Gastrocnemius medialis (tissue), 4 donors: ENCODE data around the gene ROR2. TPM values are rescaled to one million over a fixed set of nuclear protein-coding genes. Genes with fewer than 3 reads are reported as not detected.

Experiments used
- ATAC-seq, 2 donors: fragments of 150-250 bp; one replicate each; pipeline ENCODE4 v1.9.1; 2016
- DNase-seq, 2 donors: peaks; one replicate each; pipeline ENCODE4 v3.0.0-alpha.2; 2019
- H3K27ac ChIP-seq, 4 donors: fragments of 200-600 bp; sonication (generic); 1 replicate in 1 of 4; 2 replicates in 3 of 4; pipeline ENCODE4 v1.5.1; 2016 to 2018; ENCODE audit warnings: mild to moderate bottlenecking in 2 of 4, moderate library complexity in 1 of 4
- H3K27me3 ChIP-seq, 3 donors: fragments of 200-600 bp; sonication (generic) in 2 of 3; 1 replicate in 1 of 3; 2 replicates in 2 of 3; pipeline versions ENCODE4 v1.5.1 to v1.6.0; 2016 to 2019; ENCODE audit warnings: mild to moderate bottlenecking in 1 of 3, moderate library complexity in 1 of 3
- H3K36me3 ChIP-seq, 2 donors: fragments of 200-600 bp; sonication (generic) in 1 of 2; one replicate each; pipeline ENCODE4 v1.5.1; 2017 to 2018
- H3K4me1 ChIP-seq, 2 donors: fragments of 200-600 bp; sonication (generic) in 1 of 2; one replicate each; pipeline ENCODE4 v1.5.1; 2016 to 2017; ENCODE audit warnings: mild to moderate bottlenecking in 2 of 2
- H3K4me3 ChIP-seq, 4 donors: fragments of 200-600 bp; sonication (generic) in 3 of 4; 1 replicate in 1 of 4; 2 replicates in 3 of 4; pipeline ENCODE4 v1.5.1; 2016 to 2019; ENCODE audit warnings: mild to moderate bottlenecking in 2 of 4
- H3K9me3 ChIP-seq, 3 donors: fragments of 200-600 bp; sonication (generic) in 2 of 3; 1 replicate in 1 of 3; 2 replicates in 2 of 3; pipeline ENCODE4 v1.5.1; 2016 to 2019
- POLR2A ChIP-seq, 2 donors: fragments of 450-650 bp; IDR thresholded peaks; one replicate each; pipeline ENCODE4 v1.6.1; 2017; ENCODE audit warnings: antibody characterized with exemption in 2 of 2, mild to moderate bottlenecking in 2 of 2, moderate library complexity in 2 of 2
- in situ Hi-C, 4 donors: fragments of 200-750 bp; cut with MboI; loops; one replicate each; pipeline versions ENCODE4 v1.15.0 to v1.8.0; 2017; ENCODE audit warnings: low sequenced_read_pairs in 4 of 4
- intact Hi-C: fragments of 100-400 bp; cut with DNase I; formaldehyde crosslinking; loops from one replicate; pipeline ENCODE4 v1.15.1; 2023; ENCODE audit warnings: low total_unique reads
- total RNA-seq, 4 donors: library from RNA; depleted of rRNA; stranded (reverse); fragments of >200 nt; gene quantifications; one replicate each; pipeline versions ENCODE4 v1.1.0 to v1.2.3, GENCODE V29; 2016
- TF ChIP-seq, protein P1 (sequence below), 5 experiments: fragments of 450-650 bp in 3 of 5; fragments of 200-600 bp in 2 of 5; sonication (generic) in 2 of 5; IDR thresholded peaks in 4 of 5; conservative IDR thresholded peaks in 1 of 5; 1 replicate in 4 of 5; 2 replicates in 1 of 5; pipeline ENCODE4 v1.5.1; 2016 to 2019; ENCODE audit warnings: antibody characterized with exemption in 5 of 5, mild to moderate bottlenecking in 3 of 5, moderate library complexity in 3 of 5

ROR2 gene
- total RNA-seq, 4 donors from 2014 or later, result 0.15 to 1.2 (median 0.61) TPM

DNA sequence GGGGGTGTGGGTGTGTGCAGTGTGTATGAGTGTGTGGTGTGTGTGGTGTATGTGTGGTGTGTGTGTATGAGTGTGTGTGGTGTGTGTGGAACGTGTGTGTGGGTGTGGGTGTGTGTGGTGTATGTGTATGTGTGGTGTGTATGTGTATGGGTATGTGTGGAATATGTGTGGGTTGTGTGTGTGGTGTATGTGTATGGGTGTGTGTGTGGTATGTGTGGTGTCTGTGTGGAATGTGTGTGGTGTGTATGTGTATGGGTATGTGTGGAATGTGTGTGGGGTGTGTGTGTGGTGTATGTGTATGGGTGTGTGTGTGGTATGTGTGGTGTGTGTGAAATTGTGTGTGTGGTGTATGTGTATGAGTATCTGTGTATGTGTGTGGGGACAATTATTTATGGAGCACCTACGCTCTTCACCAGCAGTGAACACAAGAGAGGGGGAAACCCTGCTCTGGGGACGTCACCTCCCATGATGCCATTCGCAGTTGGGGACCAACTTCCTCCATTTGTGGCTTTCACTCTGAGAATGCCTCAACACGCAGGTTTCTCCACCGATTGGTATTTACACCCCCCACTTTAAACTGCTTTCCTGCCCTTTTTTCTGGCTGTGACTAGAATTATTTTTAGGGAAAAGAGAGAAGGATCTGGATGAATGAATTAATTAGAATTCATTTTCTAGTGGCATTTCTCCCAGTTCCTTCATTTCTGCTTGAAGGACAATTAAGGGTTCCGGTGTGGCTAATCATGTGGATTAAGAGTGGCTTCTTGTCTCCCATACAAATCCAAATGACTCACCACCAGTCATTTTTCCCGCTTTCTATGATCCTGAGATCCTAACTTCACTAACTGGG, 238.1 kb downstream of the ROR2 start:
- Histone ChIP-seq H3K4me3 (no peak overlapping the region), H3K27me3 (peaks cover 15 to 27% (median 23%) of the 10 kb centered on the region in 3 donors), H3K36me3 (no peaks in the 10 kb centered on the region), H3K27ac (no peak overlapping the region), H3K4me1 (no peaks in the 10 kb centered on the region), H3K9me3 (no peaks in the 10 kb centered on the region)
- TF ChIP-seq, protein P1, sequence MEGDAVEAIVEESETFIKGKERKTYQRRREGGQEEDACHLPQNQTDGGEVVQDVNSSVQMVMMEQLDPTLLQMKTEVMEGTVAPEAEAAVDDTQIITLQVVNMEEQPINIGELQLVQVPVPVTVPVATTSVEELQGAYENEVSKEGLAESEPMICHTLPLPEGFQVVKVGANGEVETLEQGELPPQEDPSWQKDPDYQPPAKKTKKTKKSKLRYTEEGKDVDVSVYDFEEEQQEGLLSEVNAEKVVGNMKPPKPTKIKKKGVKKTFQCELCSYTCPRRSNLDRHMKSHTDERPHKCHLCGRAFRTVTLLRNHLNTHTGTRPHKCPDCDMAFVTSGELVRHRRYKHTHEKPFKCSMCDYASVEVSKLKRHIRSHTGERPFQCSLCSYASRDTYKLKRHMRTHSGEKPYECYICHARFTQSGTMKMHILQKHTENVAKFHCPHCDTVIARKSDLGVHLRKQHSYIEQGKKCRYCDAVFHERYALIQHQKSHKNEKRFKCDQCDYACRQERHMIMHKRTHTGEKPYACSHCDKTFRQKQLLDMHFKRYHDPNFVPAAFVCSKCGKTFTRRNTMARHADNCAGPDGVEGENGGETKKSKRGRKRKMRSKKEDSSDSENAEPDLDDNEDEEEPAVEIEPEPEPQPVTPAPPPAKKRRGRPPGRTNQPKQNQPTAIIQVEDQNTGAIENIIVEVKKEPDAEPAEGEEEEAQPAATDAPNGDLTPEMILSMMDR (IDR thresholded peaks at IDR 0.05 in 4 of 5, conservative IDR thresholded peaks at IDR 0.05 in 1 of 5), result no peak
- TF ChIP-seq POLR2A (IDR thresholded peaks at IDR 0.05), result no peak
- intact Hi-C loops (no loop called here), in situ Hi-C loops (no loop called here)
- ATAC-seq, result no peak
- no peak for DNase-seq

DNA sequence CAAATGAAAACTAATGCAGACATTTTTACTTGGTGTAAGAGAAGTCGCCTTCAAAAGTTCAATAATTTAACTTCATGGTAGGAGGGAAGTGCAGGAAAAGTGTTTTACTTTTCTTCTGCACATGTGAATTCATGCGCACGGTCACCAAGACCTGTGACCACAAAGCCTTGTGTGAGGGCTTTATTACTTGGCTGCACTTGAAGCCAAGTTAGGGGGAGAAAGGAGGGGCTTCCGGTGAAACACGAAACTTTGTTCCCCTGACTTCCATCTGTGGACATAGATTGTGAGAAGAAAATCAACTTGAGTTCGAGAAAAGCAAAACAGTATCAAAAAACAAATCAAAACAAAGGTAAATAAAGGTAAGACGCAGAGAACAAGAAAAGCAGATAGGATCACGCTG, 239.9 kb downstream of the ROR2 start:
- H3K9me3 ChIP-seq, result peaks cover 0 to 5% (median 0%) of the 10 kb centered on the region in 3 donors
- no peaks in the 10 kb centered on the region for H3K4me1 ChIP-seq
- TF ChIP-seq, protein P1 (IDR thresholded peaks at IDR 0.05 in 4 of 5, conservative IDR thresholded peaks at IDR 0.05 in 1 of 5), result no peak
- TF ChIP-seq POLR2A (IDR thresholded peaks at IDR 0.05), result no peak
- intact Hi-C loops (no loop called here), in situ Hi-C loops (no loop called here)
- ATAC-seq, result no peak
- no peak overlapping the region for H3K4me3 ChIP-seq
- no peak overlapping the region for H3K27ac ChIP-seq
- DNase-seq, result no peak
- no peaks in the 10 kb centered on the region for H3K36me3 ChIP-seq
- peaks cover 13 to 19% (median 15%) of the 10 kb centered on the region in 3 donors for H3K27me3 ChIP-seq

DNA sequence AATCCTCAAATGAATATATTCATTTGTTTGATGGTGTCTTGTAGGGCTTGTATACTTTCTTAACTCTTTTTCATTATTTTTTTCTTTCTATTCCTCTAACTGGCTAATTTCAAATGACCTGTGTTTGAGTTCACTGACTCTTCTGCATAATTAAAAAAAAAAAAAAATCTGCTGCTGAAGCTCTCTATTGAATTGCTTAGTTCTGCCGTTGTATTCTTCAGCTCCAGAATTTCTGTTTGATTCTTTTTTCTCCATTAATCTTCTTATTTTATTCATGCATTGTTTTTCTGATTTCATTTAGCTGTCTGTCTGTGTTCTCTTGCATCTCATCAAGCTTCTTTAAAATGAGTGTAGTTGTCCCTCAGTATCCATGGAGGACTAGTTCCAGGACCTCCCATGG, 244.6 kb downstream of the ROR2 start:
- H3K4me1 ChIP-seq, result no peaks in the 10 kb centered on the region
- intact Hi-C loops, result no loop called here
- in situ Hi-C loops, result no loop called here
- no peak for ATAC-seq
- peaks cover 0 to 4% (median 0%) of the 10 kb centered on the region in 3 donors for H3K27me3 ChIP-seq
- no peaks in the 10 kb centered on the region for H3K36me3 ChIP-seq
- no peak overlapping the region for H3K4me3 ChIP-seq
- TF ChIP-seq, protein P1 (IDR thresholded peaks at IDR 0.05 in 4 of 5, conservative IDR thresholded peaks at IDR 0.05 in 1 of 5), result no peak
- TF ChIP-seq POLR2A (IDR thresholded peaks at IDR 0.05), result no peak
- no peak for DNase-seq
- no peak overlapping the region for H3K27ac ChIP-seq
- peaks cover 0 to 6% (median 5%) of the 10 kb centered on the region in 3 donors for H3K9me3 ChIP-seq

DNA sequence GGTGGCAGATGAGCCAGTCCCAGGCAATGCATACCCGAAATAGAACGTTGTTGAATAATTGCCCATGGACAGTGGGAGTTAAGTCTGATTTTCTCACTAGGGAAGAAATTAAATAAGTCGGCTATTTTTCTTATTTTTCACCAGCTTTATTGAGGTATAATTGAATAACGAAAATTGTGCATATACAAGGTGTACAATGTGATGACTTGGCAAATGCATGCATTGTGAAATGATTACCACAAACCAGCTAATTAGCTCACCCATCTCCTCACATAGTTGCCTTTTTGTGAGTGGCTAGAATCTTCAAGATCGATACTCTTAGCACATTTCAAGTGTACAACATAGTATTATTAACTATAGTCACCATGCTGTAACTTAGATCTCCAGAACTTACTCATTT, 249.6 kb downstream of the ROR2 start:
- Histone ChIP-seq H3K27ac (no peak overlapping the region), H3K4me3 (no peak overlapping the region), H3K9me3 (peaks cover 0 to 6% (median under 1%) of the 10 kb centered on the region in 3 donors), H3K27me3 (no peaks in the 10 kb centered on the region), H3K36me3 (no peaks in the 10 kb centered on the region), H3K4me1 (no peaks in the 10 kb centered on the region)
- intact Hi-C loops, result no loop called here
- TF ChIP-seq, protein P1 (IDR thresholded peaks at IDR 0.05 in 4 of 5, conservative IDR thresholded peaks at IDR 0.05 in 1 of 5), result no peak
- TF ChIP-seq POLR2A (IDR thresholded peaks at IDR 0.05), result no peak
- no peak for ATAC-seq
- no peak for DNase-seq
- in situ Hi-C loops, result no loop called here
